ENCODE measurements around the gene DNM3. TPM values are rescaled to one million over a fixed set of nuclear protein-coding genes. Genes with fewer than 3 reads are reported as not detected.

DNM3 gene
- total and polyA plus RNA-seq, 7 donors, result 0.60 to 13.3 (median 3.9) TPM

GRCh38 chr1:172272087-172272486 lies 430.8 kb downstream of the DNM3 start:
- 0 to 44% methylated on average over 1 of the region's 1 CpG for WGBS, 2 donors
- H3K27ac ChIP-seq, result peak overlapping the region in 1 of 4 donors; percentile 15
- no peak overlapping the region for H3K4me3 ChIP-seq
- no peaks in the 10 kb centered on the region for H3K36me3 ChIP-seq
- TF ChIP-seq EP300 (IDR thresholded peaks at IDR 0.05), result no peak
- TF ChIP-seq POLR2A (IDR thresholded peaks at IDR 0.05), result no peak
- TF ChIP-seq, protein P1, sequence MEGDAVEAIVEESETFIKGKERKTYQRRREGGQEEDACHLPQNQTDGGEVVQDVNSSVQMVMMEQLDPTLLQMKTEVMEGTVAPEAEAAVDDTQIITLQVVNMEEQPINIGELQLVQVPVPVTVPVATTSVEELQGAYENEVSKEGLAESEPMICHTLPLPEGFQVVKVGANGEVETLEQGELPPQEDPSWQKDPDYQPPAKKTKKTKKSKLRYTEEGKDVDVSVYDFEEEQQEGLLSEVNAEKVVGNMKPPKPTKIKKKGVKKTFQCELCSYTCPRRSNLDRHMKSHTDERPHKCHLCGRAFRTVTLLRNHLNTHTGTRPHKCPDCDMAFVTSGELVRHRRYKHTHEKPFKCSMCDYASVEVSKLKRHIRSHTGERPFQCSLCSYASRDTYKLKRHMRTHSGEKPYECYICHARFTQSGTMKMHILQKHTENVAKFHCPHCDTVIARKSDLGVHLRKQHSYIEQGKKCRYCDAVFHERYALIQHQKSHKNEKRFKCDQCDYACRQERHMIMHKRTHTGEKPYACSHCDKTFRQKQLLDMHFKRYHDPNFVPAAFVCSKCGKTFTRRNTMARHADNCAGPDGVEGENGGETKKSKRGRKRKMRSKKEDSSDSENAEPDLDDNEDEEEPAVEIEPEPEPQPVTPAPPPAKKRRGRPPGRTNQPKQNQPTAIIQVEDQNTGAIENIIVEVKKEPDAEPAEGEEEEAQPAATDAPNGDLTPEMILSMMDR (IDR thresholded peaks at IDR 0.05), result no peak
- TF ChIP-seq POLR2AphosphoS5 (IDR thresholded peaks at IDR 0.05), result no peak
- intact Hi-C loops (cut with DNase I), result loop anchor here (5.0 kb wide), 1 partner anchor 130 kb away; no protein-coding TSS in a partner anchor
- H3K9me3 ChIP-seq, result no peaks in the 10 kb centered on the region
- H3K4me1 ChIP-seq, result peaks cover 0 to 21% (median 16%) of the 10 kb centered on the region in 4 donors
- DNase-seq, result no peak
- H3K27me3 ChIP-seq, result no peaks in the 10 kb centered on the region

- no peak for TF ChIP-seq POLR2A (IDR thresholded peaks at IDR 0.05)
- no peak for TF ChIP-seq EP300 (IDR thresholded peaks at IDR 0.05)
- TF ChIP-seq POLR2AphosphoS5 (IDR thresholded peaks at IDR 0.05), result peak in 1 of 4 donors; percentile 10
- Histone ChIP-seq H3K27ac (no peak overlapping the region), H3K4me1 (peaks cover 0 to 33% (median 16%) of the 10 kb centered on the region in 4 donors), H3K4me3 (no peak overlapping the region), H3K27me3 (no peaks in the 10 kb centered on the region), H3K36me3 (no peaks in the 10 kb centered on the region), H3K9me3 (no peaks in the 10 kb centered on the region)
- intact Hi-C loops (cut with DNase I), result loop anchor here (5.0 kb wide), 1 partner anchor 128 kb away; no protein-coding TSS in a partner anchor
- no peak for DNase-seq
- 78% methylated on average over 4 of the region's 4 CpGs for WGBS, 2 donors
These were observed 432.5 kb downstream of the DNM3 start for GRCh38 chr1:172273647-172274396.

DNA sequence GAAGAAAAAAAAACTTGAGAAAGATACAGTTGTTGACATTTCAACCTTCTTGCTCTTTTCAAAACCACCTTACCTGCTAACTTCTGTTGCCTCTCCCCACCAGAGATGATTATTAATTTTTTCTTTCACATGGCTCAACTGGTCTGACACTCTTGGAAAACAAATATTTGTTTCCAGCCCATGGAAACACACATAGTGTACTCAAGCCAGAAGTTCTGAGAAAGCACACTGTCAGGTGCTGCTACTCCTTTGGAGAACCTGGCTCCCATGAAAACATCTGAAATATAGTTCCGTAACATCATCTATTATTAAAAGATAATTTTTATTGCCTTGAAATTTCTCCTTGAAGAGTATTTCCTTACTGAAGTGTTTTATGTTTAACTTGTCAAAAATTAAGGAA lies 434.2 kb downstream of the DNM3 start:
- H3K9me3 ChIP-seq, result no peaks in the 10 kb centered on the region
- H3K27ac ChIP-seq, result no peak overlapping the region
- no peaks in the 10 kb centered on the region for H3K36me3 ChIP-seq
- H3K4me3 ChIP-seq, result no peak overlapping the region
- no peak for DNase-seq
- WGBS, 2 donors, result 95 to 99% methylated on average over 1 of the region's 1 CpG
- H3K4me1 ChIP-seq, result peaks cover 0 to 24% (median 8%) of the 10 kb centered on the region in 4 donors
- intact Hi-C loops (cut with DNase I), result no loop called here
- no peaks in the 10 kb centered on the region for H3K27me3 ChIP-seq
- TF ChIP-seq EP300 (IDR thresholded peaks at IDR 0.05) (no peak), POLR2A (IDR thresholded peaks at IDR 0.05) (no peak), POLR2AphosphoS5 (IDR thresholded peaks at IDR 0.05) (no peak)
- TF ChIP-seq, protein P1 (IDR thresholded peaks at IDR 0.05), result no peak

- no peak for DNase-seq
- WGBS, 2 donors, result 47 to 48% methylated on average over 2 of the region's 2 CpGs
- Histone ChIP-seq H3K9me3 (no peaks in the 10 kb centered on the region), H3K27ac (no peak overlapping the region), H3K36me3 (no peaks in the 10 kb centered on the region), H3K4me3 (no peak overlapping the region), H3K27me3 (no peaks in the 10 kb centered on the region), H3K4me1 (peaks cover 0 to 16% (median 1%) of the 10 kb centered on the region in 4 donors)
- TF ChIP-seq, protein P1 (IDR thresholded peaks at IDR 0.05), result no peak
- no peak for TF ChIP-seq EP300 (IDR thresholded peaks at IDR 0.05)
- no peak for TF ChIP-seq POLR2AphosphoS5 (IDR thresholded peaks at IDR 0.05)
- no peak for TF ChIP-seq POLR2A (IDR thresholded peaks at IDR 0.05)
- intact Hi-C loops (cut with DNase I), result no loop called here
These were observed 435.0 kb downstream of the DNM3 start for GRCh38 chr1:172276120-172276818.

- no peak overlapping the region for H3K4me3 ChIP-seq
- H3K36me3 ChIP-seq, result no peaks in the 10 kb centered on the region
- no peaks in the 10 kb centered on the region for H3K27me3 ChIP-seq
- DNase-seq, result no peak
- TF ChIP-seq, protein P1 (IDR thresholded peaks at IDR 0.05), result no peak
- TF ChIP-seq EP300 (IDR thresholded peaks at IDR 0.05), result no peak
- TF ChIP-seq POLR2AphosphoS5 (IDR thresholded peaks at IDR 0.05), result no peak
- no peak for TF ChIP-seq POLR2A (IDR thresholded peaks at IDR 0.05)
- H3K4me1 ChIP-seq, result peaks cover 0 to 16% (median 0%) of the 10 kb centered on the region in 4 donors
- no peaks in the 10 kb centered on the region for H3K9me3 ChIP-seq
- intact Hi-C loops (cut with DNase I), result no loop called here
- no peak overlapping the region for H3K27ac ChIP-seq
- WGBS, 2 donors, result 87 to 90% methylated on average over 1 of the region's 1 CpG
These were observed 436.0 kb downstream of the DNM3 start for GRCh38 chr1:172277275-172277674.
